ENCODE measurements around the gene KCNF1.

Gene KCNF1

GRCh38 chr2:10920764-10921388 is 9.1 kb downstream of the KCNF1 start:
- no peak for DNase-seq (ENCODE audit: low spot score)

- DNase-seq (ENCODE audit: low spot score): no peak
These were observed 9.8 kb downstream of the KCNF1 start for GRCh38 chr2:10921525-10921924.

DNA sequence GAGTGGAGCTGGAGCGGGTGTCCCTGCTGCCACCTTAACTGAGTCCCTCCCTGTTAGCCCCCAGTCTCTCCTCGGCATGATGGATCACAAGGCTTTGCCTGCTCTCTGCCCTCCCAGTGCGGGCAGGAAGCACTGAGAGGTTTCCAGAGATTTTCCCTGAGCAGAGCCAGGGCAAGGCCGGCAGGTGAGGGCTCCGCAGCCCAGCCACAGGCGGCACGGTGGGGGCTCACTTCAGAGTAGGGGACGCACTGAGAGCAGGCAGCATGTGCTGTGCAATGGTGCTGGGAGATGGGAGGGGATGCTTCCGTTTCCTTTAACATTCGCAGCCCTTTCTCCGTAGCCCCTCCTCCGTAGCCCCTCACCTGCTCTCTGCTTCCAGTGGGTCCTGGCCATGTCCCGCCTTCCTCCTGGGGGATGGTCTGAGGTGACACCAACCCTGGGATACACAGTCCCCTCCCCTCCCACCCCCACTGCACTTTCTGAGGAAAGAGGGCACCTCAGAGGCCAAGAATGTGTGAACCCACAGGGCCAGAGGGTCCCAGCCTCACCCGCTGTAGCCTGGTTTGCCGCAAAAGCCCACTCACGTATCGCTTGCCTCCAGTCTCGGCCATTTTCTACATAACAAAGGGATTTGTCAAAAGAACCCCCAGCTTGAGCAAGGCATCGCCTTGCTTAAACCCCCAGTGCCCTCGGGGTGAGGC is 10.7 kb downstream of the KCNF1 start:
- DNase-seq (ENCODE audit: low spot score): no peak

DNA sequence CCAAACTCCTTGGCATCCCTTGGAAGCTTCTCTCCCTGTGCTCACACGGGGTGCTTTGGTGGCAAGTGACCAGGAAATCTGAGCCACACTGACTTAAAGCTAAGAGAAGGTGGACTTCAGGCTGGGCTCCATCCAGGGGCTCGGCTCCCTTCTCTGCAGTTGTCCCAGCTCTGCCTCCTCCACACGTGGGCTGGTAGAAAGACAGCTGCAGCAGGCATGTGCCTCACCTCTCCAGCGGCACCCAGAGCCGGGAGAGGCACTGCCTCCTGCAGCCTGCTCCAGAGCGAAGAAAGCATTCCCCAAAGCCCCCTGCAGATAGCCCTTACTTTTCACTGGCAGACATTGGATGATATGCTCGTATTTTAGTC is 11.3 kb downstream of the KCNF1 start:
- DNase-seq (ENCODE audit: low spot score): no peak

DNA sequence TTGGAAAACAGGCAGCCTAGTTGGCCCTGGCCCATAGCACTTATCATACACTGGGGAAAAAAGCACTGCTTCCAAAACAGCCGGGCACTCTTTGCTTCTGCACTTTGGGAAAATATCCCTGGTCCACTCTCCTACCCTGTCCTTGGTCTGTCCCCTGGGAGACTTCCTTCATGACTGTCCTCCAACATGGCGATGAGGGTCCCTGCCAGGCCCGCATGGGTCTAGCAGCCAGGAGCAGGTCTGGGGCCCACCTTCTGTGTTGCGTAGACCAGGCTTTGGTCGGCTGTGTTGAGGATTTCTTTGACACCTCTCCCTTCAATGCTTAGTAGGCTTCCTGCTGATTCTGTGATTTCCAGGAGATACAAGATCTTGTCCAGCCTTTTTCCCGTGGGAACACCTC is 12.2 kb downstream of the KCNF1 start:
- no peak for DNase-seq (ENCODE audit: low spot score)

GRCh38 chr2:10924441-10924840 is 12.7 kb downstream of the KCNF1 start:
- DNase-seq (ENCODE audit: low spot score): no peak

- DNase-seq (ENCODE audit: low spot score): no peak
These were observed 13.1 kb downstream of the KCNF1 start for GRCh38 chr2:10924859-10925258.

GRCh38 chr2:10926191-10926820 is 14.6 kb downstream of the KCNF1 start:
- no peak for DNase-seq (ENCODE audit: low spot score)

DNA sequence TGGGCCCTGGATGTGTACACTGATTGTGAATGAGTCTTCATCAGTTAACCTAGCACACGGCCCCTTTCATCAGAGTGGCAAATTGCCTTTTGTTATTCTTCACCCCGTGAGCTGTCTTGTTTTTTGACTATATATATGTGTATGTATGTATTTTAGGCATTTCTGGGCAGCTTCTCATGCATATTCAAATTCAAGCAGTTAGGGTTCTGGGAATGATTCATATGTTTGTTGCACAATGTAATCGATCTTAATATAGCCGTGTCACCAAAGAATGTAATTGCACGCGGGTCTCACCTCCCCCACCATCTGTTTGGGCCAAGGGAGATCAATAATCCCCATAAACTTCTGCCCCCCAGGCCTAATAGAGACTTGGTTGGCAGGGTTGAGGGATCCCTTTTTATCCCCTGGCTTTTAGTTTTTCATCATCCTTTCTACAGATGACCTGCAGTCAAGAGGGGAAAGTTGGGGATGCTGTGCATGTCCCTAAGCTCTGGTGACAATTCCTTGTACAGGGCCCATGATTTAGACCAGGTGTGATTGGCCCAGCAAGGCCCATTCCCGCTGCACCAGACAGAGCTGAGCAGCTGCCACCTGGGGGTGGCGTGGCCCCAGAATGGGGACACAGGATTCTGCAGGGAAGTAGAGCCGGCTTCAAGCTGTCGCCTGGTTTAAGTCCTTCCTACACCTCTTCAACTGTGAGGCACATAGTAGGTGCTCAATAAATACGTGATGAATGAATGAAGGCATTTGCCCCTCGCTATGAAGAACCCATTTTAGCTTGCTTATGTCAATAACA is 19.2 kb downstream of the KCNF1 start:
- DNase-seq (ENCODE audit: low spot score): no peak

GRCh38 chr2:10931710-10932255 is 20.0 kb downstream of the KCNF1 start:
- DNase-seq (ENCODE audit: low spot score): no peak

- peak; percentile 65 for DNase-seq (ENCODE audit: low spot score)
These were observed 20.8 kb downstream of the KCNF1 start for GRCh38 chr2:10932345-10933151.

DNA sequence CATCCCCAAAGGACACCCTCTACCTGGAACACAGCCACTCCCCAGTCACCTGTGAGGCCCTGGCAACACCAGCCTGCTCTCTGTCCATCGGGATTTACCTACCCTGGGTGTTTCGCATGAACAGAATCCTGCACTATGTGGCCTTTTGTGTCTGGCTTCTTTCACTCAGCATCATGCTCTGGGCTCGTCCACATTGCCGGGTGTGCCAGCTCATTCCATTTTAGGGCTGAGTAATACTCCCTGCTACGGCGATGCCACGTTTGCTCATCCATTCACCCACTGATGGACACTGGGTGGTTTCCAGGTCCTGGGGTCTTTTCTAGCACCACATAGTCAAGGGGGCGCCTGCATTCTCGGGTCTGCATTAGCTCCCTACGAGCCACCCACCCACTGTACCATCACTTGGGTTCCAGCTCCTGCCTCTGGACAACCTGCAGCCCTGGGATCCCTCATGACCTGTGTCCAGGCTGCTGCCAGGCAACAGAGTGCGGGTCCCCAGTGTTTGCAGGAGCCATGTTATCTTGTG is 22.0 kb downstream of the KCNF1 start:
- DNase-seq (ENCODE audit: low spot score): no peak

GRCh38 chr2:10934308-10934978 is 22.7 kb downstream of the KCNF1 start:
- no peak for DNase-seq (ENCODE audit: low spot score)

DNA sequence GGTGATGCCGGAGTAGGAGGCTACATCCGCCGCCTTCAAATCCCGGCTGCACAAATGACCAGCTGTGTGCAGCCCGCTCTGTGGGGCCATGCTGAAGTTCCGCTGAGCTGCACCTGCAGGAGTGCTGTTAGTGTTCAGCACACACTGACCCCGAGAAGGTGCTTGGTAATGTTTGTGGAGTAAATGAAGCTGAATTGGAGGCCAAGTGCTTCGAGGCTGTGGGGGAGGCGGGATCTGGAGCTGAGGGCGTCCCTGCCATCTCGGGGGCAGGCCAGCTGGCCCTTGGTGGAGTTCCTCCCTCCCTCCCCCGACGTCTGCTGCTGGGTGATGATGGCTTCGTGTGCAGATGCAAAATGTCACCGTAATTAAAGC is 23.2 kb downstream of the KCNF1 start:
- DNase-seq (ENCODE audit: low spot score): no peak

- DNase-seq (ENCODE audit: low spot score): no peak
These were observed 23.7 kb downstream of the KCNF1 start for GRCh38 chr2:10935366-10935918.

- peak; percentile 99 for DNase-seq (ENCODE audit: low spot score)
These were observed 24.5 kb downstream of the KCNF1 start for GRCh38 chr2:10935953-10936942.

DNA sequence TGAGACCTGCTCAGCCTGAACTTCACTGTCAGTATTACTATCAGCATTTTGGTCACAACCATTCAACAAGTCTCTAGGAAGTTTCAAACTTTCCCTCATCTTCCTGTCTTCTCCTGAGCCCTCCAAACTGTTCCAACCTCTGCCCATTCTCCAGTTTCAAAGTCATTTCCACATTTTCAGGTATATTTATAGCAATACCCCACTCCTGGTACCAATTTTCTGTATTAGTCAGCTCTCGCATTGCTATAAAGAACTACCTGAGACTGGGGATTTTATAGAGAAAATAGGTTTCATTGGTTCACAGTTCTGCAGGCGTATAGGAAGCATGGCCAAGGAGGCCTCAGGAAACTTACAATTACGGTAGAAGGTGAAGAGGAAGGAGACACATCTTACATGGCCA is 27.3 kb downstream of the KCNF1 start:
- no peak for DNase-seq (ENCODE audit: low spot score)

- DNase-seq (ENCODE audit: low spot score): no peak
These were observed 28.9 kb downstream of the KCNF1 start for GRCh38 chr2:10940596-10940995.

- no peak for DNase-seq (ENCODE audit: low spot score)
These were observed 29.6 kb downstream of the KCNF1 start for GRCh38 chr2:10941383-10941782.
